Inferior parietal cortex (tissue), 1 donor: ENCODE results near the gene ATP6V0A1.

Experiments
- DNase-seq: peaks from one replicate; pipeline ENCODE4 v3.0.0-alpha.2; 2016; ENCODE audit errors: extremely low spot score

Gene ATP6V0A1

GRCh38 chr17:42562388-42563142, 103.9 kb downstream of the ATP6V0A1 start:
- DNase-seq = no peak

GRCh38 chr17:42563143-42563509, 104.4 kb downstream of the ATP6V0A1 start:
- DNase-seq = no peak

- DNase-seq = no peak
Observed at GRCh38 chr17:42563543-42563942, 104.9 kb downstream of the ATP6V0A1 start.

- no peak for DNase-seq
Observed at GRCh38 chr17:42563950-42564349, 105.3 kb downstream of the ATP6V0A1 start.

- DNase-seq = no peak
Observed at GRCh38 chr17:42564815-42565522, 106.3 kb downstream of the ATP6V0A1 start.

- no peak for DNase-seq
Observed at GRCh38 chr17:42565523-42566214, 107.0 kb downstream of the ATP6V0A1 start.

- DNase-seq = no peak
Observed at GRCh38 chr17:42566215-42566882, 107.7 kb downstream of the ATP6V0A1 start.

- peak; percentile 92 for DNase-seq
Observed at GRCh38 chr17:42566883-42567573, 108.3 kb downstream of the ATP6V0A1 start, which contains the start of gene MLX. Gene MLX (plus strand): TSS chr17:42567100. CDS start chr17:42567125, 25 bp downstream.

- DNase-seq = no peak
Observed at GRCh38 chr17:42568341-42569111, 109.8 kb downstream of the ATP6V0A1 start.

- no peak for DNase-seq
Observed at GRCh38 chr17:42571435-42572225, 113.0 kb downstream of the ATP6V0A1 start.
